SK-N-SH (cell line): ENCODE results near the gene KLF15. TPM values are rescaled to one million over a fixed set of nuclear protein-coding genes. Genes with fewer than 3 reads are reported as not detected.

Experiments
- CTCF ChIA-PET: fragments of 300-600, 350-600 bp; formaldehyde crosslinking; extraction: SDS; loops from one replicate; lab custom pipeline; 2021; lab: Yijun Ruan, JAX
- POLR2A ChIA-PET: fragments of 350-600 bp; sonication (Branson Sonifier 250); formaldehyde crosslinking; extraction: SDS; loops from one replicate; lab custom pipeline; 2020; ENCODE audit warnings: antibody characterized with exemption, inconsistent platforms; lab: Yijun Ruan, JAX
- DNase-seq: peaks from one replicate; pipeline ENCODE4 v3.0.0; 2012
- H2AFZ ChIP-seq: fragments of 200-600 bp; sonication (generic); 2 replicates; pipeline ENCODE4 v1.8.1; 2016; ENCODE audit warnings: antibody characterized with exemption, mild to moderate bottlenecking, low read depth
- H3F3A ChIP-seq: fragments of 200-600 bp; sonication (generic); replicated peaks from 2 replicates; pipeline ENCODE3; 2016; ENCODE audit warnings: antibody characterized with exemption, mild to moderate bottlenecking; ENCODE audit not compliant: insufficient read depth
- H3K27ac ChIP-seq, 2 experiments: fragments of 200-500 bp in 1 of 2; fragments of 200-600 bp in 1 of 2; sonication (Bioruptor generic) in 1 of 2; sonication (generic), shearing (Covaris generic) in 1 of 2; 2 replicates each; pipeline versions ENCODE4 v1.5.1 to v1.6.1; 2014 to 2016; ENCODE audit warnings: low read depth in 2 of 2, inconsistent platforms in 1 of 2, low read length in 1 of 2, mild to moderate bottlenecking in 1 of 2, mixed read lengths in 1 of 2
- H3K27me3 ChIP-seq: fragments of 200-600 bp; sonication (generic), shearing (Covaris generic); 2 replicates; pipeline ENCODE4 v1.6.1; 2016; ENCODE audit warnings: mixed run types; ENCODE audit not compliant: insufficient read depth
- H3K36me3 ChIP-seq, 2 experiments: fragments of 200-500 bp in 1 of 2; fragments of 200-600 bp in 1 of 2; sonication (Bioruptor generic) in 1 of 2; sonication (generic) in 1 of 2; replicated peaks in 1 of 2; 2 replicates each; pipeline versions ENCODE3 to v1.5.1; 2014 to 2016; ENCODE audit warnings: low read length in 1 of 2, mild to moderate bottlenecking in 1 of 2; ENCODE audit not compliant: insufficient read depth in 2 of 2, control insufficient read depth in 1 of 2
- H3K4me1 ChIP-seq, 2 experiments: fragments of 200-500 bp in 1 of 2; fragments of 200-600 bp in 1 of 2; sonication (Bioruptor generic) in 1 of 2; sonication (generic), shearing (Covaris generic) in 1 of 2; 2 replicates each; pipeline versions ENCODE4 v1.5.1 to v1.6.1; 2014 to 2016; ENCODE audit warnings: low read depth in 1 of 2, low read length in 1 of 2, mixed run types in 1 of 2; ENCODE audit not compliant: insufficient read depth in 2 of 2, control insufficient read depth in 1 of 2
- H3K4me2 ChIP-seq: fragments of 200-600 bp; sonication (generic), shearing (Covaris generic); 2 replicates; pipeline ENCODE4 v1.6.1; 2017; ENCODE audit warnings: mixed run types
- H3K4me3 ChIP-seq, 2 experiments: fragments of 200-500 bp in 1 of 2; fragments of 200-600 bp in 1 of 2; sonication (Bioruptor generic) in 1 of 2; sonication (generic), shearing (Covaris generic) in 1 of 2; 2 replicates each; pipeline versions ENCODE4 v1.5.1 to v1.8.1; 2014 to 2016; ENCODE audit warnings: low read depth in 2 of 2, inconsistent platforms in 1 of 2, low read length in 1 of 2, mild to moderate bottlenecking in 1 of 2, mixed read lengths in 1 of 2, moderate library complexity in 1 of 2
- H3K79me2 ChIP-seq: fragments of 200-600 bp; sonication (generic); 2 replicates; pipeline ENCODE4 v1.8.1; 2017; ENCODE audit warnings: mild to moderate bottlenecking; ENCODE audit not compliant: insufficient read depth
- H3K9ac ChIP-seq: fragments of 200-600 bp; sonication (generic); 2 replicates; pipeline ENCODE4 v1.6.1; 2017; ENCODE audit warnings: mixed run types
- H3K9me2 ChIP-seq: fragments of 200-600 bp; sonication (generic); 2 replicates; pipeline ENCODE4 v1.6.1; 2017; ENCODE audit warnings: mixed run types
- H3K9me3 ChIP-seq: fragments of 200-600 bp; sonication (generic); 2 replicates; pipeline ENCODE4 v1.6.1; 2017; ENCODE audit warnings: mixed run types, mild to moderate bottlenecking, moderate library complexity
- H4K20me1 ChIP-seq: fragments of 200-600 bp; sonication (generic); 2 replicates; pipeline ENCODE4 v1.6.1; 2017; ENCODE audit warnings: mild to moderate bottlenecking, mixed run types; ENCODE audit not compliant: insufficient read depth
- ELF1 ChIP-seq: IDR thresholded peaks from 2 replicates; pipeline ENCODE4 v1.4.0; 2012
- FOXJ3 ChIP-seq: sonication (generic); formaldehyde crosslinking; IDR thresholded peaks from 2 replicates; pipeline ENCODE4 v1.5.1; 2020; ENCODE audit warnings: mild to moderate bottlenecking, missing genetic modification reagents
- FOXM1 ChIP-seq: IDR thresholded peaks from 2 replicates; pipeline ENCODE4 v1.4.0; 2012; ENCODE audit warnings: low read depth, mild to moderate bottlenecking
- GATA2 ChIP-seq: sonication (generic); formaldehyde crosslinking; IDR thresholded peaks from 2 replicates; pipeline ENCODE4 v1.5.0; 2020; ENCODE audit warnings: mild to moderate bottlenecking, missing genetic modification reagents
- MEF2A ChIP-seq: IDR thresholded peaks from 2 replicates; pipeline ENCODE4 v1.4.0; 2012; ENCODE audit warnings: low read depth, borderline replicate concordance
- MXI1 ChIP-seq: IDR thresholded peaks from 2 replicates; pipeline ENCODE4 v1.6.1; 2012; ENCODE audit warnings: mild to moderate bottlenecking, low read depth, low read length, improper control_type of control experiment
- RAD21 ChIP-seq: IDR thresholded peaks from 2 replicates; pipeline ENCODE4 v1.6.1; 2012; ENCODE audit warnings: mild to moderate bottlenecking, low read length
- SMC3 ChIP-seq: IDR thresholded peaks from 2 replicates; pipeline ENCODE4 v1.6.1; 2012; ENCODE audit warnings: low read depth, low read length, improper control_type of control experiment
- TCF12 ChIP-seq: IDR thresholded peaks from 2 replicates; pipeline ENCODE4 v1.4.0; 2012
- TEAD4 ChIP-seq: IDR thresholded peaks from 2 replicates; pipeline ENCODE4 v1.4.0; 2012; ENCODE audit warnings: mild to moderate bottlenecking, borderline replicate concordance; ENCODE audit not compliant: insufficient read depth
- YY1 ChIP-seq: IDR thresholded peaks from 2 replicates; pipeline ENCODE4 v1.4.0; 2012; ENCODE audit warnings: low read depth, mild to moderate bottlenecking
- WGBS: methylation state at CpG from one replicate; pipeline ENCODE4 v1.1.6; 2017; ENCODE audit warnings: low lambda C conversion rate; 5-methylcytosine and 5-hydroxymethylcytosine counted together
- polyA plus RNA-seq, 3 experiments: library from polyadenylated mRNA; depleted of rRNA; stranded (reverse); fragments of >200 nt; gene quantifications; 2 replicates each; pipeline ENCODE4 v1.2.3, GENCODE V29; 2012
- TF ChIP-seq, protein P1 (sequence below): IDR thresholded peaks from 2 replicates; pipeline ENCODE4 v1.4.0; 2012; ENCODE audit warnings: low read depth

KLF15 gene
- polyA plus RNA-seq, 1 of the 3 experiments (the other 2 are of a cell fraction): 0.28 TPM

DNA sequence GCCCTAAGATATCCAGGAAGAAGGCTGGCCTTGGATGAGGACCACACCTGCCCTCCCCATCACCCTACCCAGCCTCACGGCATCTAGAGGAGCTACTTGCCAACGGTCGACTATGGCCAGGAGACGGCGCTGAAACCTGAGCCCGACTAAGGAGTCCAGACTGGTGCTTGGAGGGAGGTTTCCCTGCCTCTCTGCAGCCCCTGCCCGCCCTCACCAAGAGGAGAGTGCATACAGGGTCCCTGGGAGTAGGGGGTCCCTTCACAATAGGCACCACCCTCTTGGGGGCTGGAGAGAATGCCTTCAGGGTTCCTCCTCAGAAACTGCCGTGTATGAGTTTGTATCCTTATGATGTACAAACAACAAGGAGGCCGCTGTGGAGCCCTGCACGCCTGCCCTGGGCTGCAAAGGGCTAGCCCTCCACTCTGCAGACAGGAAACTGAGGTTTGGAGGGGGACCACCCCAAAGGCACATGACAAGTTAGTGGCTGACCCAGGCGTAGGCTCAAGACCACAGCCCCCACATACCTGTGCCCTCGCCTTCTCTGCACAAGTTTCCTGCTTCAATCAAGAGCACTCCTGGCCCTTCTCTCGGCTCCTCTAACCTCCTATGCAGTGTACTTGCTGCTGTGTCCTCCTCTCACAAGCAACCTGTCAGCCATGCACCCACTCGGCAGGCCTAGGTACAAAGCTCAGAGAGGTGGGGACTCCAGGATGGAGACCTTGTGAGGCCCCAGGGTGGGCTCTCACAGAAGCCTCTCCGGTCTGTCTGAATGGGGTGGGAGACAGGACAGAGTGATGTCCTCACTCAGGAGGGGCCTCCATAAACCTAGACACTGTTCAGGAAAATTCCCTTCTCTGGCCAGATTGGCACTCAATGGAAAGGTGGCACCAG, 7.4 kb downstream of the KLF15 start:
- H3K9me2 ChIP-seq: no peaks in the 10 kb centered on the region
- WGBS: 60% methylated on average over 7 of the region's 15 CpGs
- no peak overlapping the region for H3K9ac ChIP-seq
- H3K36me3 ChIP-seq: no peaks in the 10 kb centered on the region
- peaks cover 3% of the 10 kb centered on the region for H3K27me3 ChIP-seq
- no peaks in the 10 kb centered on the region; a peak in 1 of 4 replicates for H3K4me1 ChIP-seq
- no peaks in the 10 kb centered on the region for H4K20me1 ChIP-seq
- no peak overlapping the region for H2AFZ ChIP-seq
- POLR2A ChIA-PET: interaction anchor here (0.7 kb wide), 1 partner anchor 9 kb away, joined by 3 read pairs; no protein-coding TSS in a partner anchor
- H3F3A ChIP-seq: no peaks in the 10 kb centered on the region
- H3K9me3 ChIP-seq: no peaks in the 10 kb centered on the region
- no peak overlapping the region for H3K27ac ChIP-seq
- TF ChIP-seq, protein P1, sequence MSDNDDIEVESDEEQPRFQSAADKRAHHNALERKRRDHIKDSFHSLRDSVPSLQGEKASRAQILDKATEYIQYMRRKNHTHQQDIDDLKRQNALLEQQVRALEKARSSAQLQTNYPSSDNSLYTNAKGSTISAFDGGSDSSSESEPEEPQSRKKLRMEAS: no peak
- TF ChIP-seq YY1 (no peak), MXI1 (no peak), FOXJ3 (CRISPR knock-in tag) (no peak), TCF12 (no peak), ELF1 (no peak), MEF2A (no peak), GATA2 (CRISPR knock-in tag) (no peak), SMC3 (no peak), TEAD4 (no peak), RAD21 (no peak)
- CTCF ChIA-PET: interaction anchor here (1.1 to 2.0 kb wide), 3 partner anchors 39 to 215 kb away, joined by 3 to 13 read pairs (median 5); no protein-coding TSS in a partner anchor
- no peak overlapping the region for H3K4me2 ChIP-seq
- H3K79me2 ChIP-seq: no peaks in the 10 kb centered on the region
- no peak for DNase-seq
- H3K4me3 ChIP-seq: no peak overlapping the region

DNA sequence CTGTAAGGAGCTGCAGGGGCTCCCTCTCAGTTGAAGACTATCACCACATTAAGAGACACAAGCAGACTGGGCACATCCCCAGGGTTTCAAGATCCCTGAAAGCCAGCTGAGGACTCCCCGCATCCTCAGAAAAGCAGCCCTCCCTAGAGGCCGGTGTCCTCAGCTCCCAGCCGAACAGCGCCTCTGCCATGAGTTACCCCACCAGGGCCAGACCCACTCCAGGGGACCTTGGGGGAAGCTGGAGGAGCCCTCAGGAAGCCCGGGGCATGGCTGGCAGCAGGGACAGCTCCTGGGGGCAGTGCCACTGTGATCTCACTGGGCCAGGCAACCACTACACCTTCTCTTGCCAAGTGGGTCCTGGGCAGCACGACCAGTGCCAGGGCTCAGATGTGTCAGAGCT, 8.1 kb downstream of the KLF15 start:
- CTCF ChIA-PET: interaction anchor here (1.2 to 2.0 kb wide), 6 partner anchors 8 to 215 kb away, joined by 3 to 13 read pairs (median 4); partner anchors contain the start of gene KLF15
- 43% methylated on average over 1 of the region's 6 CpGs for WGBS

More for the DNA sequence above, 8.1 kb downstream of the KLF15 start:
- H3K27me3 ChIP-seq: no peaks in the 10 kb centered on the region
- no peak overlapping the region for H3K4me2 ChIP-seq
- H2AFZ ChIP-seq: no peak overlapping the region
- H3K4me1 ChIP-seq: no peaks in the 10 kb centered on the region; a peak in 1 of 4 replicates
- no peak for DNase-seq
- no peak for TF ChIP-seq FOXM1
- no peaks in the 10 kb centered on the region for H4K20me1 ChIP-seq
- POLR2A ChIA-PET: no interaction called here
- no peaks in the 10 kb centered on the region for H3F3A ChIP-seq
- H3K4me3 ChIP-seq: no peak overlapping the region
- H3K9me3 ChIP-seq: no peaks in the 10 kb centered on the region
- H3K36me3 ChIP-seq: no peaks in the 10 kb centered on the region
- H3K79me2 ChIP-seq: no peaks in the 10 kb centered on the region
- no peaks in the 10 kb centered on the region for H3K9me2 ChIP-seq
- no peak overlapping the region for H3K9ac ChIP-seq
- H3K27ac ChIP-seq: no peak overlapping the region
